G401.6 (cell line): ENCODE measurements around the gene DXO.
A peak's percentile ranks its signal among the peaks of the same experiment; 100 is the strongest.
"Not testable (repeated sequence)": the region's sequence is repeated elsewhere in the genome, so short reads cannot be mapped to it uniquely, and the experiment has no call there.

Experiments used
- FAIRE-seq: peaks from 2 replicates; lab custom pipeline; 2012; peaks lifted over from hg19 to GRCh38; lab: Jason Lieb, UNC

The DXO gene

DNA sequence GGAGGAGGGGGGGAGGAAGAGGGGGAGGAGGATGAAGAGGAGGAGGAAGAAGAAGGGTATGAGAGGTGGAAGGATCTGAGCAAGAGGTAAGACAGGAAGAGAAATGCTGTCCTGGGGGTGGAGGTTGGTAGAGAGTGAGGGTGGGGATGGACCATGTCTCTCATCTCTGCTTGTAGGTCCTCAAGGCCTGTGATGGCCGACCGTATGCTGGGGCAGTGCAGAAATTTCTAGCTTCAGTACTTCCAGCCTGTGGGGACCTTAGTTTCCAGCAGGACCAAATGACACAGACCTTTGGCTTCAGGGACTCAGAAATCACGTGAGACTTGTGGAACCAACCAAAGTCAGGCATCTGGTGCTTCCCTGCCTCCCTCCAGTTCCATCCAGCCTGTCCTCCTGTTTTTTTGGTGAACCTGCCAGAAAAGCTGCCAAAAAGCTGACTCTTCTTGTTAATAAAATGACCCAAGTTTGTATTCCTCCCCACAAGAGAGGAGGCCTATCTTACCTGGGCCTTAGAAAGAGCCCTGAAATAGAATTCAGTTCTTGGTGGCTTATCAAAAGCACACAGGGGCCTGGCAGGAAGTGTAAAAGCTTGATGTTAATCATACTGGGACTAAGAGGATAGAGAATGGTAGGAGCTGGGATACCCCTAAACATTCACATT, 7.4 kb upstream of the DXO start:
- no peak for FAIRE-seq

DNA sequence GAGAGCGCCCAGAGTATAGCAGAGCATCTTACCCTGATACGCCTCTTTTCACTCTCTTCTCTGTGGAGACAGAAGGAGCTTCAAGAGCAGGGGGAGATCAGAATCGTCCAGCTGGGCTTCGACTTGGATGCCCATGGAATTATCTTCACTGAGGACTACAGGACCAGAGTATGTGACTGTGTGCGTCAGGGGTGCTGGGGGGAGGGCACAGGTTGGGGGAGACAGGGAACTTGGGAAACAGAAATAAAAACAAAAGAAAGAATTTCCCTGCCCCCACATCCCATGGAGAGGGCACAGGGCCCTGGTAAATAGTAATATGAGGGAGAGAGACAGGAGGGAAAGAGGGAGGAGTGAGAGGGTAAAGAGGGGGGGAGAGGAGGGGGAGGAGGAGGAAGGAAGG, 6.9 kb upstream of the DXO start:
- no peak for FAIRE-seq

DNA sequence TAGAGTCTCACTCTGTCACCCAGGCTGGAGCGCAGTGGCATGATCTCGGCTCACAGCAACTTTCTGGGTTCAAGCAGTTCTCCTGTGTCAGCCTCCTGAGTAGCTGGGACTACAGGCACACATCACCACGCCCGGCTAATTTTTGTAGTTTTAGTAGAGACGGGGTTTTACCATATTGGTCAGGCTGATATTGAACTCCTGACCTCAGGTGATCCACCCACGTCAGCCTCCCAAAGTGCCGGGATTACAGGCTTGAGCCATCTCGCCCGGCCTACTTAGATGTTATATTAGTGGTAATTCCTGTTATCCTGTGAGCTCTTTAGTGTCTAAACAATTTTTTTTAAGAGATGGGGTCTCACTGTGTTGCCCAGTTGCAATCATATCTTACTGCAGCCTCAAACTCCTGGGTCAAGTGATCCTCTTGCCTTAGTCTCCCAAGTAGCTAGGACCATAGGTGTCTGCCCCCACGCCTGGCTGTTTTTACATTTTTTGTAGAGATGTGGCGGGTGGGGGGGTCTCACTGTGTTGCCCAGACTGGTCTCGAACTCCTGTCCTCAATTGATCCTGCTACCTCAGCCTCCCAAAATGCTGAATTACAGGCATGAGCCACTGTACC, 6.0 kb upstream of the DXO start:
- FAIRE-seq: no peak

DNA sequence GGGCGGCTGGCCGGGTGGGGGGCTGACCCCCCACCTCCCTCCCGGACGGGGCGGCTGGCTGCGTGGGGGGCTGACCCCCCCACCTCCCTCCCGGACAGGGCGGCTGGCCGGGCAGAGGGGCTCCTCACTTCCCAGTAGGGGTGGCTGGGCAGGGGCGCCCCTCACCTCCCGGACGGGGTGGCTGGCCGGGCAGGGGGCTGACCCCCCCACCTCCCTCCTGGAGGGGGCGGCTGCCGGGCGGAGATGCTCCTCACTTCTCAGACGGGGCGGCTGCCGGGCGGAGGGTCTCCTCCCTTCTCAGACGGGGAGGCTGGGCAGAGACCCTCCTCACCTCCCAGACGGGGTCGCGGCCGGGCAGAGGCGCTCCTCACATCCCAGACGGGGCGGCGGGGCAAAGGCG, 4.1 kb upstream of the DXO start:
- not testable (repeated sequence) for FAIRE-seq

DNA sequence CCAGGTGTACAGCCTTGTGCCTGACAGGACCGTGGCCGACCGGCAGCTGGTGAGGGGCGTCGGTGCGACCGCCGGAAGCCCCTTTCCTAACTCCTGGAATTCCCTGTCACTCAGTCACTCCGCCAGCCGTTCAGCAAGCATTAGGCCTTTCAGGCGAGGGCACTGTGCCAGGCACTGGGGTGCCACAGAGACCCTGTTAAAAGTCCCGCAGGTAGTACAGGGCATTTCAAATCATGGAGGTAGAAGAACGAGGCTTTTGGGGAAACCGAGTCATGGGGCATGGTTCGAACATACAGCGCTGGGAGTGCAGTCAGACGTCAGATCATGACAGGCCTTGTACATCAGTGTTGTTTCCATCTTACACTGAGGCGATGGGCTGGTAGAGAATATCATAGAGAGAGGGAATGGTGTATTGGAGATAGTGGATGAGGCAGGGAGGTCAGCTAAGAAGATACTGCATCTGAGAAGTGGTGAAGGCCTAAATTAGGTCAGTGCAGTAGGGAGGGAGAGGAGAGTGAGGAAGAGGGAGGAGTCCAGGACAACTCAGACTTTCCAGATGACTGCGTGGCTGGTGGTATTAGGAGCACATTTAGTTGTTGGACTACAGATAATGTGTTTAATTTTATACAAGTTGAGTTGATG, 892 bp upstream of the DXO start:
- FAIRE-seq: no peak

DNA sequence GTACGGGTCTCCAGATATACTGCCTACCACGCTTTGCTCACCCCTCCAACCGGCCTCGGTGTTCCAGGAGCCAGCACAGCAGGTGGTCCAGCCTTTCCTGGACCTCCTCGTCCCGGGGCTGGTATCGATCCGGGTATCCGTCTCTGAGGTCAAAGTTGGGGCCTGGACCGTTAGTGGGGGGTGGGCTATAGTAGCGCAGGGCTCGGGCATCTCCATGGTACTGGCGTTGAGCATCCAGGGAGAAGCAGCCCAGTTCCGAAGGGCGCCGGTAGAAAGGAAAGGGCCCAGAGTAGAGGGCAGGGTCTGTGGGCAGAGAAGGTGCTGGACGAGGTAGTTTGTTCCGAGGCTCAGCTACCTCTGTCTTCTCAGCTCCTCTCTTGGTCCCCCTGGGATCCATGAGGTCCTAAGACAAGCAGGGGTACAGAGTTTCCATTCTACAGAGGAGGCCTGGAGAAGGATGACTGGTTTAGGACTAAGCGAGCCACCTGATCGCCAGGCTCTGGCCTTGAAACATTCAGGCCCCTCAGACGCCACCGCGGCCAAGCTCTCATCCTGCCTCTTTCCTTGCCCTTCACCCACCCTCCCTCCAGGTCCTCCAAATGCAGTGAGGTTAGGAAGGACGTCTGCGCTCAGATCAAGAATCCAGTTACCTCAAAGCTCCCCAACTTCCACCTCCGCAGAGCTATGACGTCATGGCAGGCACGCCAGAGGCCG, 502 bp downstream of the DXO start:
- FAIRE-seq: no peak

DNA sequence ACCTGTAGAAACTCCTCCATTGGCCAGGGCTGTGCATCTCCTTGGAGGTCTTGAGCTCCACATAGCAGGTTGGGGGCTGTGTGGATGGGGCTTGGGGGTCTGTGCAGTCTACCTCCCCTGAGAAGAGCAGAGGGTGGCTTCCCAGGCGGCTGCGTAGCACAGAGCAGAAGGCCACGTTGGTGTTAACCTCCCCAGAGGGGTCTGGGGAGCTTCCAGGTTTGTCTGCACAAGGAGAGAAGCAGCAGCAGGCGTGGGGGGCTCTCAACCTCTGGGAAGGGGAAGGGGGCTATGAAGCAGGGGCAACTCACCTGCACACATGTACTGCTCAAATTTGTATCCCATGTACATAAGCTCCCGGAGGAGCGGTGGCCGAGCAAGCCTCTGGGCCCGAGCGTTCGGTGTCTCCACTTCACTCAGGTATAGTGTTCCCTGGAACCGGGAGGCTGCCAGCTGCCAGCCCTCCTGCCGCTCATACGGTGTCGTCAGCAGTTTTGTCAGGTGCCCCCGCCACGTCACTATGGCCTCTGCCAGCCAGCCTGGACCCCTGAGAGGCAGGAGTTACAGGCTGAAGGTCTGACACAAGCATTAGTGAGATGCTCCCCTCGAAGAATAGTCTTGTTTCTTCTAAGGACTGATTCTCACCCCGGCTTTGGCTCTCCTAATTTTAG, 1.2 kb downstream of the DXO start:
- no peak for FAIRE-seq

DNA sequence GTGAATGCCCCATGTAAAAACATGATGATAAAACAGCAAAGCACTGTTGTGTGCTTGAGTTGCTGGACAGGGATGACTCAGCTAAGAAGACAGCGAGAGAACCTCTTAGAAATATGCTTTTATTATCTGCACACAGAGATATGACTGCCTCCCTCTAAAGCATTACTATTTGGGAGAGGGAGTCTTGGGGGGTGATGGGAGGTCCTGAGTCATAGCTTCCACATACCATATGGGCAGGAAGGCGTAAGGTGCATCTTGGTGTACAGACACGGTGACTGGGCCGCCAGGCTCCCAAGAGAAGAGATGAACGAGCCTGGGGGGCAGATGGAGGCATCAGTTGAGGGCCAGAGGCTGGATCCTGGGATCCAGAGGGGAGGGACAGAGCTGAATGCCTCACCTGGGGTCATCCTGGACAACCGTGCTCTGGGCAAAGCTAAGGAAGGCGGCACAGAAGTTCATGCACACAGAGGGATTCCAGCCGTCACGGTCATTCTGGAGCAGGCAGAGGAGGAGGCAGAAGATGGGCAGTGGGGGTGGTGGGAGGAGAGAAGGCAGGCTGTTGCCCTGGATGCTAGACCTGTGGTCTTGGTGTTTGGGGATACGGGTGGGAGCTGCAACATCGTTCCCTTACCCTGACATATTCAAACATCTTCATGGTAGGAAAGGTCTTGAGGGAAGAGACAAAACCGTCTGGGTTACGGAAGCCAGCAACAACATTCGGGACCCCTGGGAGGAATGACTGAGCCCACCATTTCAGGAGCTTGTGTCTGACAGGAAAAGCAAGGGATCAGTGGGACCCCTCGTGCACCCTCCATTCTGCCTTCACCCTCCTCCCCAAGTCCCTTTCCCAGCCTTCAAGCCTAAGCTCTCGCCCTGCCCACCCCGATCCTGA, 2.0 kb downstream of the DXO start:
- no peak for FAIRE-seq

DNA sequence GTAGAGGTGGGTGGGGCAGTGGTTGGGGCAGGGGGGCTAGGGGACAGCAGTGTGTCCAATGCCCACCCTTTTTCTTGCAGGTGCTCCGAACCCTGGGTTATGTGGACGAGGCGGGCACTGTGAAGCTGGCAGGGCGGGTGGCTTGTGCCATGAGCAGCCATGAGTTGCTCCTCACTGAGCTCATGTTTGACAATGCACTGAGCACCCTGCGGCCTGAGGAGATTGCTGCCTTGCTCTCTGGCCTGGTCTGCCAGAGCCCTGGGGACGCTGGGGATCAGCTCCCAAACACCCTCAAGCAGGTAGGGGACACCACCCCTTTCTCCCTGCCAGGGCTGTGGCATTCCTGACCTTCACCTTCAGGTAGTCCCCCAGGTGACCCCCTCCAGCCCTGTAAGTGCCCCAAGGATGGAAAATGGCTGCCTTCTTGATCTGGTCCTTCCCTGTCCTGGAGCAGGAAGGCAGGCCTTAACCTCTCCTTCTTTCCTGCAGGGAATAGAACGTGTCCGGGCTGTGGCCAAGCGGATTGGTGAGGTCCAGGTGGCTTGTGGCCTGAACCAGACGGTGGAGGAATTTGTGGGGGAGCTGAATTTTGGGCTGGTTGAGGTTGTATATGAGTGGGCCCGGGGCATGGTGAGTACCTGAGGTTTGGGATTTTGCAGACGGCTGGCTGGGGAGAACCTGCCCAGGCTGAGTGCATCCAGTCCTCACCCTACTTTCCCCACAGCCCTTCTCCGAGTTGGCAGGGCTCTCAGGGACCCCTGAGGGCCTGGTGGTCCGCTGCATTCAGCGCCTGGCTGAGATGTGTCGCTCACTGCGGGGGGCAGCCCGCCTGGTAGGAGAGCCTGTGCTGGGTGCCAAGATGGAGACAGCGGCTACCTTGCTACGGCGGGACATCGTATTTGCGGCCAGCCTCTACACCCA, 2.9 kb downstream of the DXO start:
- no peak for FAIRE-seq

DNA sequence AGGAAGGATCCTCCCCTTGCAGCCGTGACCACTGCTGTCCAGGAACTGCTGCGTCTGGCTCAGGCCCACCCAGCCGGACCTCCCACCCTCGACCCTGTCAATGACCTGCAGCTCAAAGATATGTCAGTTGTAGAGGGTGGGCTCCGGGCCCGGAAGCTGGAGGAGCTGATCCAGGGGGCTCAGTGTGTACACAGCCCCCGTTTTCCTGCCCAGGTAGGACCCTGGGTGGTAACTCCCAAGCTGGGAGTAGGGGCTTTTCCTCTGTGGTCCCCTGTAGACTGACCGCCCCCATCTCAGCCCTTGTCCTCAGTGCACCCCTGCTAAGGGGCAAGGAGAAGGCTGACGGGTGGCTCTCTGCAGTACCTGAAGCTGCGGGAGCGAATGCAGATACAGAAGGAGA, 3.6 kb downstream of the DXO start:
- no peak for FAIRE-seq

DNA sequence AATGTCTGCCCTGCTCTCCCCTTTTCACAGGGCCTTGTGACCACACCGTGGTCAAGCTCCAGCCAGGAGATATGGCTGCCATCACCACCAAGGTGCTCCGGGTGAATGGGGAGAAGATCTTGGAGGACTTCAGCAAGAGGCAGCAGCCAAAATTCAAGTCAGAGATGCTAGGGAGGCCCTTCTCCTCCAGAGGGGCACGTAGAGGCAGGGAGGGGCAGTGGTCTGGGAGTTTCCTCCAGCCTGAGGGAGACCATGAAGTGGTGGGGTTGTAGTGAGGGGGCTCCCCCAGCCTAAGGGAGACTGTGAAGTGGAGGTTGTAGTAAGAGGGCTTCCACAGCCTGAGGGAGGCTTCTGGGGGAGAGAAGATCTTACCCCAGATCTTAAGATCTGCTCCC, 4.0 kb downstream of the DXO start:
- FAIRE-seq: no peak

DNA sequence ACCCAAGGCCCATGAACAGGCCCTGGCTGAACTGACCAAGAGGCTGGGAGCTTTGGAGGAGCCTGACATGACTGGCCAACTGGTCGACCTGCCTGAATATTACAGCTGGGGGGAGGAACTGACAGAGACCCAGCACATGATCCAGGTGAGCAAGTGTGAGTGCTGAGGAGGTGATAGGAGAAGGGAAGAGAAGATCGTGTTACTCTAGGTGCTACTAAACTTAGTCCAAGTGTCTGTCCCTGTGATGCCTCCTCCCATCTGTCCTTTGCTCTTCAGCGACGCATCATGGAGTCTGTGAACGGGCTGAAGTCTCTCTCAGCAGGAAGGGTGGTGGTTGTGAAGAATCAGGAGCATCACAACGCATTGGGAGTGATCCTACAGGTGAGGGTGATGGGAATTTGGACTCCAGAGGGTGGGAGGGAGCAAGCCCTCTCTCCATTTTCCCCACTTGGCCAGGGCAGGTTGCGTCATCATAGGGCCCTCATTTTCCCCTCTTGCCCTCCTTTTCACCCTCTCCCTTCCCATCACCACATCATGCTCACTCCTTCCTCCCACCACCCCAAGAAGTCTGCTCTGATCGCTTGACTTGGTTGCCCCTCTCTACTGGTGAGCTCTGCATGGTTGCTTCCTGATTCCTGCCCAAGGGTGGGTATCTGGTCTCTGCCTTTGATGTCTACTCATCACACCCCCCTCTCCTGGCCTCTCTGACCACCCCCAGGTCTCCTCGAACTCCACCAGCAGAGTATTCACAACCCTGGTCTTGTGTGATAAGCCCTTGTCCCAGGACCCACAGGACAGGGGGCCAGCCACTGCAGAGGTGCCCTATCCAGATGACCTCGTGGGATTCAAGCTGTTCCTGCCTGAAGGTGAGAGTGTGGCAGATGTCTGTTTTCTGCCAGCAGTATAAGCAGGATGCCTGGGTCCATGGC, 4.7 kb downstream of the DXO start:
- no peak for FAIRE-seq

DNA sequence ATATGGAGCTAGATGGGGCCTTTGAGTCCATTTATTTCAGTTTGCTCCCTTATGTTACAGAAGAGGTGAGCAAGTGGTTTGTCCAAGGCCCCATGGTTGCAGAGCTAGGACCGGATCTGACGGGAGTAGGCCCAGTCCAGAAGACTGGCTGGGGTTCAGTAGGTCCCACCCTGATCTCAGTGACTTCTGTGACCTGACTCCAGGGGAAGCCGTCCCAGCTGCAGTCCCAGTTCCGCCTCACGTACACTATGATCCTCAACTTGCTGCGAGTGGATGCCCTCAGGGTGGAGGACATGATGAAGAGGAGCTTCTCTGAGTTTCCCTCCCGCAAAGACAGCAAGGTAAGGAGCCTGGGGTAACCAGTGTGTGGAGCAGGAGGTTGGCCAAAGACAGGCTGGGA, 5.4 kb downstream of the DXO start:
- no peak for FAIRE-seq

DNA sequence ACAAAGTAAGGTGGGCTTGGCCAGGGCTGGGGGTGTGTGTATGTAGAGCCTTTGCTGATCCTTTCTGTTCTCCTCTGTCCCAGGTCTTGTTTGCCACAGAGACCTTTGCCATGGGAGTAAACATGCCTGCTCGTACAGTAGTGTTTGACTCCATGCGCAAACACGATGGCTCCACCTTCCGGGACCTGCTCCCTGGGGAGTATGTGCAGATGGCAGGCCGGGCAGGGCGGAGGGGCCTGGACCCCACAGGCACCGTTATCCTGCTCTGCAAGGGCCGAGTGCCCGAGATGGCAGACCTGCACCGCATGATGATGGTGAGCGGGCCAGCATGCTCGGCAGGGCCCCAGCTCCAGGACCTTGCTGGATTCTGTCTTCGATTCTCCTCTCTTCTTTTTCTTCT, 6.2 kb downstream of the DXO start:
- no peak for FAIRE-seq

DNA sequence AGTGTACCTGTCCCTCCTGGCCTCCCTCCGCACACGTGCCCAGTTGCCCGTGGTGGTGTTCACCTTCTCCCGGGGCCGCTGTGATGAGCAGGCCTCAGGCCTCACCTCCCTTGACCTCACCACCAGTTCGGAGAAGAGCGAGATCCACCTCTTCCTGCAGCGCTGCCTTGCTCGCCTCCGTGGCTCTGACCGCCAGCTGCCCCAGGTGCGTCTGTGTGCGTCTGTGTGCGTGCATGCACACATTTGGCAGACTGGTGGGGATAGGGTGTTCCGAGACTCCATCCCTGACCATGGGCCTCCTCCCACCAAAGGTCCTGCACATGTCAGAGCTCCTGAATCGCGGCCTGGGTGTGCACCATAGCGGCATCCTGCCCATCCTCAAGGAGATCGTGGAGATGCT, 8.0 kb downstream of the DXO start:
- no peak for FAIRE-seq

DNA sequence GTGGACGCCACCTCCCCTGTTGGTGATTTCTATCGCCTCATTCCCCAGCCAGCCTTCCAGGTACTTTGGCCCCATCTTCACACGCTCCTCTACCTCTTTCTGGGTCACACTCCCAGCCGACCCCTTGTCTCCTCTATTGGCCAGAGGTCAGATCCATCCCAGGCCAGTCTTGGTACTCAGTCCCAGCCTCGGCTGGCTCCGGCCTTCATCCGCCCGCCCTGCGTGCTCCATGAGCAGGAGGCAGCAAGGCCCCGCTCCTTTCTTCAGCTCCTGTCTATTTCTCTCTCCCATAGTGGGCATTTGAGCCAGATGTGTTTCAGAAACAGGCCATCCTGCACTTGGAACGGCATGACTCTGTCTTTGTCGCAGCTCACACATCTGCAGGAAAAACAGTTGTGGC, 10.3 kb downstream of the DXO start:
- FAIRE-seq: no peak

DNA sequence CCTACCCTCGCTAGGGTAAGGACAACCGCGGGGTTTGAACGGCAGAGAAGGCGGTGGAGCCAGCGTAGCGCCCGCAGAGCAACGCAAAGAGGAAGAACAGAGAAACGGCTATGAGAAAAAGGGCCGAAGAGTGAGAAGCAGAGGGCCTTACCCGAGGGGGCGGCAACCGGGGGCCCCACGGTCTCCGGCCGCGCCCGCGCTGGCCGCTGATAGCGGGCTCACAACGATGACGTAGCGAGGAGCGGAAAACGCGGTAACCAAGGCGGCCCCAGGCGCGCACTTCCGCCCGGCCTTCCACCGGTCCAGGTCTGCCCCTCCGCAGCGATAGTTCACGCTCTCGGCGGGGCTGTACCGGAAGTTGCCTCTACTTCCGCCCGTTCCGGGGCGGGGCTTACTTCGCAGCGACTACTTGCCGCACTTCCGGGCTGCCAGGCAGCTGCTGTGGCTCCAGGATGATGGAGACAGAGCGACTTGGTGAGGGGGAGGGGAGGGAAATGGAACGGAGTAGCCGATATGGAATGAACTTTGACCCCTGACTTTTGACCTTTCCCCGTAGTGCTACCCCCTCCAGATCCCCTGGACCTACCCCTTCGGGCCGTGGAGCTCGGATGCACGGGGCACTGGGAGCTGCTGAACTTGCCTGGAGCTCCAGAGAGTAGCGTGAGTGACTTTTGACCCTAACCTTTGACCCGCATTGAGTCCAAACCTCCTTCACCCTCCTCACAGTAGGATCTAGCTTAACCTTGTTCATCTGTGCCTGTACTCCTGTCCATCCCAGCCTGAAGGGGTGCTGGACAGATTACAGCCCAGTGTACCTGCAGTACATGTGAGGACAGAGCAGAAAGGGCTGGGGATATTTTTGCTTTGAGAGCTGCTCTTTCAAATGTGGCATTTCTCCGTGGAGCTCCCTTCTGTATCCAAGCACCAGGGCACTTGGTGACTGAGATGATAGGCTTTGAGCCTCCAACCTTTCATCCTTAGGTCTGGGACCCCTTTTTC, 12.9 kb downstream of the DXO start, which contains the start of the genes NELFE and SKIC2:
Gene NELFE, minus strand, starts transcription at position 231 of the 999 bp plus-strand sequence. CDS start 525 bp downstream, outside the sequence.
Gene SKIC2, plus strand, starts transcription at position 435 of the 999 bp plus-strand sequence. Its CDS starts 18 bp downstream, at position 453.
- FAIRE-seq: peak; percentile 95

DNA sequence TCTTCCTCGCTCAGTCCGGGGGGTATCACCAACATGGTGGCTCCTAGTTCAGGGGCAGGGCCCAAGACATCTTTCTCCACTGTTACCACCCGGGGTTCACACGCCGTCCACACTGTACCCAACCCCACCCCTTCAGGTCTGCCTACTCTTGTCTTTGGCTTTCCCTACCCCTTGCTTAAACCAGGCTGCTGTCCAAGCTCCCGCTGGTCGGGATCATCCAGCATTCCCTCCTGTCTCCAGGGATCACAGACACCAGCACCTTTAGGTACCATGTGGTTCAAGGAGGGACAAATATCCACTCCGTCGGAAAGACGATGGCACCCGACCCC, 13.6 kb downstream of the DXO start:
- no peak for FAIRE-seq
